GM18520 (cell line): ENCODE measurements around the gene R3HDML.
"Not testable (repeated sequence)": the region's sequence is repeated elsewhere in the genome, so short reads cannot be mapped to it uniquely, and the experiment has no call there.

ENCODE experiments used
- ATAC-seq: cut with Tn5 transposase; IDR thresholded peaks from one replicate; pipeline ENCODE4 v1.9.1; 2021; ENCODE audit not compliant: unreplicated experiment

R3HDML gene

DNA sequence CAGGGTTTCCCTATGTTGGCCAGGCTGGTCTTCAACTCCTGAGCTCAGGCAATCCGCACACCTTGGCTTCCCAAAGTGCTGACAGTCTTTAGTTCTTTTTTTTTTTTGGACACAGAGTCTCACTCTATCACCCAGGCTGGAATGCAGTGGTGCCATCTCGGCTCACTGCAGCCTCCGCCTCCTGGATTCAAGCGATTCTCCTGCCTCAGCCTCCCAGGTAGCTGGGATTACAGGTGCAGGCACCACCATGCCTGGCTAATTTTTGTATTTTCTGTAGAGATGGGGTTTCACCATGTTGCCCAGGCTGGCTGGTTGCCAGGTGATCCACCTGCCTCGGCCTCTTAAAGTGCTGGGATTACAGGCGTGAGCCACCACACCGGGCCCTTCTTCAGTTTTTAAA, 9.1 kb upstream of the R3HDML start:
- ATAC-seq = not testable (repeated sequence)

DNA sequence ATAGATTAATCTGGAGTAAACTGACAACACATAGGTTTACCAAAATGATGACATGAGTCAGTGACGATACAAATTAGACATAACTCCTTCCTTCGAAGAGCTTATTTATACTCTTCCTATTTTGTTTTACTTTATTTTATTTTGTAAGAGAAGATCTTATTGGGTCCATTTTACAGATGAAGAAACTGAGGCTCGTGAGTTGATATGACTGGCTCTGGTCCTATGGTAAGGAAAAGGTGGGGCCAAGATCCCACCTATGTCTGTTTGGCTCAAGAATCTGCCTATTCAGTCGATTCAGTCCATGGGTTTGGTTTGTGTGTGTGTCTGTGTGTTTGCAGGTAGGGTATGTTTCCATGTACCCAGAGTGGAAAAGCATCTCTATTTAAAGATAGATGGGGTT, 8.4 kb upstream of the R3HDML start:
- no peak for ATAC-seq

DNA sequence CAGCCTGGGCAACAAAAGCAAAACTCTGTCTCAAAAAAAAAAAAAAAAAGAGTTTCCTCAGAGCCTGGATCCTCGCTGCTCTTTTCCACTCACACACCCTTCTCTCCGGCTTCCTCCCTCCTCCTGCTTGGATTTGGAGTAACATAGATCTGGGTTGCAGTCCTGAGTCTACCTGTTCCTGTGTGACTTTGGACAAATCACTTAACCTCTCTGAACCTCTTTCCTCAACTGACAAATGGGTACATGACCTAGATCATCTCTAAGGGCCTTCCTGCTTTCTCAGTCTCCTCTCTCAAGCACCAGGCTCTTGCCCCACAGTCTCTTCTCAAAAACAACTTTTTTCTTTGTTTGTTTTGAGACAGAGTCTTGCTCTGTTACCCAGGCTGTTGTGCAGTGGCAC, 5.6 kb upstream of the R3HDML start:
- ATAC-seq = no peak

DNA sequence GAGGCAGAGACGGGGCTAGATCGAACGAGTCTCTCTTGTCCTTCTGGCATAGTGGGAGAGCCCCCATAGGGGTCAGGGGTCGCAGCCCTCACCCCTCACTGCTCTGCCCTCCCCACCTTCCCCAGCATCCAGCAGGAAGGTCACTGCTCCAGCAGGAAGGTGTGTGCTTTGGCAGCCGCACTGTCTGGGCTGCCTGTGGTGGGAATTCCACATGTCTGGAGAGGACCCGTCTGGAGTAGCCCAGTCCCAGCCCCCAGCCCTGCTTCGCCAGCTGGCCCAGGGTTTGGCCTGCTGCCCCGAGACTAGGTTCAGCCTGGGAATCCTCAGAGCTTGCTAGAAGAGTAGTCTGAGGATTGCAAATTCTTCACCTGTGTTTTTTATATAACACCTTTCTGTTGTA, 2.5 kb upstream of the R3HDML start:
- ATAC-seq = no peak

DNA sequence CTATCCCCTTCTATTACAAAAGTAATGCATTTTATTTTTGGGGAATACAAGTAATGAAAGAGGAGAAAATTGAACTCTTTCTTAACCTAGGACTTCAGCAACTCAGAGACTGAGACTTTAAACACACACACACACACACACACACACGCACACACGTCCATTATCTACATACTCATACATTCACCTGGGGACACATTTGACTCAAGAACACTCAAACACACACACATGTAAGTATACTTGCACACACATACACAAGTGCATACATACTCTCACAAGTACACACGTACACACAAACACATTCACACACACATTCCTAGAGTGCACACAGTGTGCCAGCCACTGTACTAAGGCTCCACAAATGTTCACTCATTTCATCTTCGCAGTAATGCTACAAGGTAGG, 2.1 kb upstream of the R3HDML start:
- no peak for ATAC-seq

DNA sequence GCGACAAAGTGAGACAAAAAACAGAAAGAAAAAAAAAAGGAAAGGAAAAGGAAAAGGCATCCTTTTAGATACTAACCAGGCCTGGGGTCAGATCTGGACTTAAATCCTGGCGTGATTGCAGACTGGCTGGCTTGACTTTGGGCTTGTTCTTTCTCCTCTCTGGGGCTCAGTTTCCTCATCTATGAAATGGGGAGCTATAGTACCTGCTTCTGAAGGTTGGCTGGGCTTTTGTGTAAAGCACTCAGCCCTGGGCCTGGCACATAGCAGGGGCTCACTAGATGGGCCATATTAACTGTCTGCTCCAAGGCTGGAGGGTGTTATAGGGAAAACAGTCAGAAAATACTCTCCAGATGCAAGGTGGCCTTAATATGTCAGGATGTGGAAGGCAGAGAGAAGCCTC, 1.2 kb upstream of the R3HDML start:
- ATAC-seq = no peak

DNA sequence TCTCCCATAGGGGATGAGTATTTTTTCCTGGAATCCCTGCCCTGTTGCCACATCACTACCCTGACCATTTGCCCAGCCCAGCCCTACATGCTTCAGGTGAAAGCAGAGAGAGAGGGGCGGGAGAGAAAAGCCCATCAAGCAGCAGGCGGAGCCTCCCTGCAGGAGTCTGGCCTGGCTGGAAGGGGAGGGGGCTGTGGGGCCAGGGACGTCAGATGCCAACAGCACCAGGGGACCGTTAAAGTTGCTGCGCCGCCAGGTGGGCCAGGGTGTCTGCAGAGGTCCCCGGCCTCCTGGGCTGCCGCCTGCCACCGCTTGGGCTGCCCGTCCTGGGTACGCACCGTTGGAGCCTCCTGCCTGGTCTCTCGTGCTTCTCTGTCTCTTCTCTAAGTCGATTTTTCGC, 757 bp upstream of the R3HDML start:
- ATAC-seq = no peak

DNA sequence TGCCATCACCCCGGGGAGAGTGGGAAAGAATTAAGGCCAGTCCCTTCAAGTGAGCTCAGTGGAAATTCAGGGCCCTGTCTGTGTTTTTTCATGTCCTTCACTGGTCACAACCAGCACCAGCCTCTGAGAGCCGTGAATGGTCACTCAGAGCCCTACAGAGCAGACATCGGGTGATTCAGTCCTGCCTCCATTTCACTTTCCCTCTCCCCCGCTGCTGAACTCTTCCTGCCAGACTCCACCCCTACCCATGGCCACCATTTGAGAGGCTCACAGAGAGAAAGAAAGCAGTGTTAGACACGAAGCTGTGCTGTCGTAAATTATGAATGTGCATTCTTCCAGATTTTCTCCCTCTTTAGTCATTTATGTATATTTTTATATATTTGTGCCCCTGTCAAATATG, 5.4 kb downstream of the R3HDML start:
- no peak for ATAC-seq

DNA sequence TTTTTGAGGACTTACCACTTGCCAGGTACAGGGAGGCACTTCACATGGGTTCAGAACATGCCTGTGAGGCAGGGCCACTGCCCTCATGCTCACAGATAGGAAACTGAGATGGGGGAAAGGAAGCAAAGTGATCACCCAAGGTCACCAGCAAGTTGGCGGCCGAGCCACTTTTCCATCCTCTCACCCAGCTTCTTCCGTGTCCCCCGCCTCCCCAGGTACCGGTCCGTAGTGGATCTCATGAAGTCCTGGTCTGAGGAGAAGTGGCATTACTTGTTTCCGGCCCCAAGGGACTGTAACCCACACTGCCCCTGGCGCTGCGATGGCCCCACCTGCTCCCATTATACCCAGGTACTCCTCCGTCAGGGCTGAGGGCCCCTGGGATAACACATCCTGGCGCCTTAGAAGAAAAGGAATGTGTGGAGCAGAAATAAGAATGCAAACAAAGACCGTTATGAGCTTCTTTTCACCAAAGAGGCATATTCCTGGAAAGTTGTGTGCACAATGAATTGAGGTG, 6.4 kb downstream of the R3HDML start:
- ATAC-seq = no peak

DNA sequence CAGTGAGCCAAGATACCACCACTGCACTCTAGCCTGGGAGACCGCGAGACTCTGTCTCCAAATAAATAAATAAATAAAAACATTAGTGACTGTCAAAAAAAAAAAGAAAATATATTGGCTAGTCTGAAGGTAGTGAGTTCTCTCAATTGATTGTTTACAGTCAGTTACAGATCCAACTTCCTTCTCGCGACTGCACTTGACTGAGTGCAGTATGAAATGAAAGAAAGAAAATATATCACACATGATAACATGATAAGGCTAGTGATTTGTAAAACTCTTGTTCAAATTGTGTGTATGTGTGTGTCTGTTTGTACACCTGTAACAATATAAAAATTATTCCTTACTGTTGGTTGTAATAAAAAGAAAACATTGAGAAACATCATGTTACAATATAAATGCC, 7.9 kb downstream of the R3HDML start:
- ATAC-seq = no peak

DNA sequence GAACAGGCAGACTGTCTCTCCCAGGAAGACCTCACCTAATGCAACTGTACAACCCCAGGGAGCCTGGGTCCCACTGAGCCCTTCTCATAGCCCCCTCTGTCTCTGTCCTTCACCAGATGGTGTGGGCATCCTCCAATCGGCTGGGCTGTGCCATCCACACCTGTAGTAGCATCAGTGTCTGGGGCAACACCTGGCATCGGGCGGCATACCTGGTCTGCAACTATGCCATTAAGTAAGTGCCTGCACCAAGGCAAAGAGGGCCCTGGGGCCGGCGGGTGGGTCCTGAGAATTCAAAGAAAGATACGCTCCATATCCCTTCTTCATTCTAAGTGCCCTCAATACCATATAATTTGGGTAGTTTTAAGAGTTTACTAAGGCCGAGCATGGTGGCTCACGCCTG, 8.3 kb downstream of the R3HDML start:
- ATAC-seq = no peak

DNA sequence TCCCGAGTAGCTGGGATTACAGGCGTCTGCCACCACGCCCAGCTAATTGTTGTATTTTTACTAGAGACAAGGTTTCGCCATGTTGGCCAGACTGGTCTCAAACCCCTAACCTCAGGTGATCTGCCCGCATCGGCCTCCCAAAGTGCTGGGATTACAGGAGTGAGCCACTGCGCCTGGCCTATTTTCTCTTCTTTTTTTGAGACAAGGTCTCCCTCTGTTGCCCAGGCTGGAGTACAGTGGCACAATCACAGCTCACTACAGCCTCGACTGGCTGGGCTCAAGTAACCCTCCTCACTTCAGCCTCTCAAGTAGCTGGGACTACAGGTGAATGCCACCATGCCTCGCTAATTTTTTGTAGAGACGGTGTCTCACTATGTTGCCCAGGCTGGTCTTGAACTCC, 9.1 kb downstream of the R3HDML start:
- not testable (repeated sequence) for ATAC-seq

DNA sequence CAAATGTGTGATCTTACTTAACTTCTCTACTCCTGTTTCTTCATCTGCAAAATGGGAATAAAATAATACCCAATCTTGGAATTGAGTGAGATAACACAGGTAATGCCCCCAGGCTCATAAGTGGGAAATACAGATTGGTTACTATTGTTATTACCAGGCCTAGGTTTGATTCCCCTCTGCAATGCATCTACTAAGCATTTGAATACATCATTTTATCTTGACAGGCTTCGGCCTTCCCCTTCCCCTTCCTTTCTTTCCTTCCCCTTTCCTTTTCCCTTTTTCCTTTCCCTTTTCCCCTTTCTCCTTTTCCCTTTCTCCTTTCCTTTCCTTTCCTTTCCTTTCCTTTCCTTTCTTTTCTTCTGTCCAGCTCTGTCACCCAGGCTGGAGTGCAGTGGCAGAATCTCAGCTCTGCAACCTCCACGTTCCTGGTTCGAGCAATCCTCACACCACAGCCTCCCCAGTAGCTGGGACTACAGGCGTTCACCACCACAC, 11.4 kb downstream of the R3HDML start:
- ATAC-seq = no peak

DNA sequence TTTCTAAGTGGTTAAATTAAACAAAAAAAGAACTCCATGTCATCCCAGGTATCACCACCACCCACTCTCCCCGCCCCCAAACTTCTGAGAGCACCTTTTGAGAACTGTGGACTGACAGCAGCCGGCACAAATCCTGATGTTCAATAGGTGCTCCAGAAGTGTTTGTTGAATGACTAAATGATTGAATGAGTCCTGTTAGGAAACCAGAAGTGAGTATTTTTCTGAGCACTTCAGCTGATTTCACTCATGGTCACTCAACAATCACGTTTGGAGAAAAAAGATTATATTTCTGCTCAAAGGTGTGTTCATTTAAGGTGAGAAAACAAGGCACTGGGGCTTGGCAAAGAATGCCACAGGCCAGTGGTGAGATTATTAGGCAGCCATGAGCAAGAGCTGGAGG, 12.5 kb downstream of the R3HDML start:
- no peak for ATAC-seq

DNA sequence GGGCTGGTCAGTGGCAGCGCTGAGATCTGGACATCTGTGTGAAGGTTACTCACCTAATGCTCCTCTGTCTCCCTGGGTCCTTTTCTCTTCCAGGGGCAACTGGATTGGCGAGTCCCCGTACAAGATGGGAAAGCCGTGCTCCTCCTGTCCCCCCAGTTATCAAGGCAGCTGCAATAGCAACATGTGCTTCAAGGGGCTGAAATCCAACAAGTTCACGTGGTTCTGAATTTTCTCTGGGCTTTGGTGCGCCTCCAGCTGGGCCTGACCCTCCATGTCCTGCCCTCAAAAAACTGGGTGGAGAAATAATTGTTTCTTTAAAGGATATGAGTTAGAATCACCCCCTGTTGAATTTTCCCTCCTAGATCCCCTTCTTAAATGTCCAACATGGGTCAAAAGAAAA, 13.7 kb downstream of the R3HDML start:
- ATAC-seq = no peak

DNA sequence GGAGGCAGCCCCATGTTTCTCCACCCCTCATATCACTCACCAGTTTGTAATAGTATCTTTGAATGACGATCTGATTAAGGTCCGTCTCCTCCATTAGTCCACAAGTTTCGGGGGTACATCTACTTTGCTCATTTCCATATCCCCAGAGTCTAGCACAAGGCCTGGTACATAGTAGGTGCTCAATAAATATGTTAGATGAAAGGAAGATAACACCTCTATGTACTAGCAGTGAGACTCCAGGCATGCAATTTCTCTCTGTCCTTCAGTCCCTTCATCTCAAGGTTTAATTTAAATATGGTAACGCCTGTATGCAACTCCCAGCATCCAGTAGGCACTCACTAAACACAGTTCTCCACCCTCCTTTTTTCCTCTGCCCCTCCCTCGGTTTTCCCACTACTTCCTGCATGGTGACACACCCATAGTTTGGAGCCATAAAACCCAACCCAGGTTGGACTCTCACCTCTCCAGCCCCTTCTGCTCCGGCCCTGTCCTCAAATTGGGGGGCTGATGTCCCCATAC, 18.2 kb downstream of the R3HDML start:
- no peak for ATAC-seq

DNA sequence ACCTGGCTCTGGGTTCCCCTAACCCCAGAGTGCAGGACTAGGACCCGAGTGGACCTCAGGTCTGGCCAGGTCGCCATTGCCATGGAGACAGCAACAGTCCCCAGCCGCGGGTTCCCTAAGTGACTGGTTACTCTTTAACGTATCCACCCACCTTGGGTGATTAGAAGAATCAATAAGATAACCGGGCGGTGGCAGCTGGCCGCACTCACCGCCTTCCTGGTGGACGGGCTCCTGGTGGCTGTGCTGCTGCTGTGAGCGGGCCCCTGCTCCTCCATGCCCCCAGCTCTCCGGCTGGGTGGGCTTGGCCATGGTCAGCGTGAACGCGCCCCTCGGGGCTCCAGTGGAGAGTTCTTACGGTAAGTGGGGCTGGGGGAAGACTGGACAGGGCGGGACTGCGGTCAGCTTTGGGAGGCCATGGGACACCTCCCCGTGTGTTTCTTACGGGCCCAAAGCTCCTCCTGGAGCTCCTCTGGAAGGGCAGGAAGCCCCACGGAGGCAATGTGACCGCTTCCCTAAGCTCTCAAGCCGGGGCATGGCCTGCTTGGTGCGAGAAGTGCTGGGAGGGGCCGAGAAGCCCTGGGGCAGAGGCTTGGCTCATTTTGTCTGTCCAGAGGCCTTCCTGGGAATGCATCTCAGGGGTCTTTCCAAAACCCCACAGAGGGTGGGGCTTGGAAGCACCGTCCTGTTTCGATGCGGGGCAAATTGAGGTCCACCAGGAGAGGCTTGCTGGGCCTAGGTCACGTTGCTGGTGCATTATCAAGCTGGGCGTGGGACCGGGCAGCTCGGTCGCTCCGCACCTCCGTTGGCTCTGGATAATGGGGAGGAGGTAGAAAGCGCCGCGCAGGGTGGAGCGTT, 18.9 kb downstream of the R3HDML start, which contains the start of gene HNF4A:
Gene HNF4A (plus strand): TSS at position 202 of the 855 bp plus-strand sequence. CDS start 106 bp downstream, at position 308.
- no peak for ATAC-seq

DNA sequence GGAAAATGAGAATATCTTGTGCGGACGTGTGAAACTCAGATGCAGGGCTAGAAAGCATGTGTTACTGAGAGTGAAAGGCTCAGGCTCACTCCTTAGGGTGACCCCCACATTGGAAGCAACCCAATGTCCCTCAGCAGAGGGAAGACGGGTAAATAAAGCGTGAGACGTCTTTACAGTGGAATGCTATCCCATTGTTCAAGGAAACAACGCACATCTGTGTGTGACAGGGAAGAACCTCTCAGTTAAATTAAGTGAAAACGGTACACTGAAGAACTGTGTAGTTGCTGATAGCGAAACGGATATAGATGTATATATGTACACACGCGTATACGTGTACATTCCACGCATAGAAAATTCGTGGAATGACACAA, 19.5 kb downstream of the R3HDML start:
- ATAC-seq = no peak

DNA sequence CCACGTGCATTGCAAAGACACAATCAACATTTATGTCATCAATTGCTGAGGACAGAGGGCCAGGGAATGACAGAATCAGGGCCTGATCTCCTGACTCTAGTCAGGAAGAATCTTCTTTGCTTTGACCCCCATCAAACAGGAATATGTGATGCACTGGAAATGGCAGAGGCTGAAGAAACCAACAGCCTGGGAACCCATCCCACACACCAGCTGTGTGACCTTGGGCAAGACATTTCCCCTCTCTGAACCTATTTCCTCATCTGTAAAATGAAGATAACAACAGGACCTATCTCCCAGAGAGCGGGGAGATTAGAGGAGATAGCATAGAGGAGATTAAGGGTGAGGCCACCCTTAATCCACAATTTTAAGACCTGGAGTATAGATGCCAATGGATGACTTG, 20.2 kb downstream of the R3HDML start:
- no peak for ATAC-seq

DNA sequence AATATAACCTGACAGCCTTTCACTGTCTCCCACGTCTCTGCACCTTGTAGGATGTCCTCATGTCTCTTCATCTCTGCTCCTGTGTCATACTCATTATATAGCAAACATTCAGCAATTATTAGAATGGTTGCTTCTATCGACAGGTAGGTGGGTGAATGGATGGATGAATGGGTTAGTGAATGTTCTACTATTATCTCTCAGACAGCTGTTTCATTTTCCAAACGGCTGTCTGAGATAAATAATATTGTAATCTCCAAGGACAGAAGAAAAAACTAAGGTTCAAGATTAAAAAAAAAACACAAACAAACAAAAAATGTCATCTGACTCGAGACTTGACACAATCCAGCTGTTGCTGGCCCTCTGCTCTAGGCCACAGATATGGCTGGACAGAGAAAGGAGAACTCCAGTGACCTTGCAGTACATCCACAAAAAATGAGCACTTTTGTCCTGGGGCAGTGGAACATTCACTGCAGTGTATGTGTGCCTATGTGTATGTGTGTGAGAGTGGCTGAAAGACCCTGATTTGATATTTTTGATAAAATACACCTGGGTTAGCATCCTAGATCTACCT, 20.8 kb downstream of the R3HDML start:
- no peak for ATAC-seq

DNA sequence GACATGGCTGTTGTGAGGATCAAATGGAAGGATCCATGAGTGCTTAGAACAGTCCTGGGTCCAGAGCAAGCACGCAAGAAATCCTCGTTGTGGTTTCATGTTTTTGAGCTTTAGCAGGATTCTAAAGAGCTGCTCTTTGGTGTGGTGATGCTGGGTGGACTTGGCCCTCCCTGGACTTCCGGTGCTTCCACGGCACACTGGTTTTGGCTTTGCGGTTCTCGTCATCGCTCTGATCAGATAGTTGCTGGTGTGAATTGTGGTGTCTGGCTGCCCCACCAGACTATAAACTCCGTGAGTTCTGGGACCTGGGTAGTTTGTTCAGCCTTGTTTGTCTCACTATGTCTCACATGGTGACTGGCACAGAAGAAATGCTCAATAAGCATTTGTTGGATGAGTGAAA, 21.9 kb downstream of the R3HDML start:
- no peak for ATAC-seq

DNA sequence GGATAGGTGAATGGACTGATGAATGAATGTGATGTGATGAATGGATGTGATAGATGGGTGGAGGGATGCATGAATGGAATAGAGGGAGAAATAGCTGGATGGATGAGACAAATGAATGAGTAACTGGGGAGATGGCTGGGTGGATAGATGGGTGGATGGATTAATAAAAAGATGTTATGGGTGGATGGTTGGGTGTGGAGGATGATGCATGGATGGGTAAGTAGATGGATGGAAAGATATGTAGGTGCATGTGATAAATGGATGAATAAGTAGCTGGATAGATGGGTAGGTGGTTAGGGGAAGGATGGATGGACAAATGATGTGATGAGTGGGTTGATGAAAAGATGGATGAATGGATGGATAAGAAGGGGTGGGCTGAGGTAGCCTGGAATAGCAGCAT, 23.4 kb downstream of the R3HDML start:
- no peak for ATAC-seq
